ENCODE data around the gene TPST1. TPM values are rescaled to one million over a fixed set of nuclear protein-coding genes. Genes with fewer than 3 reads are reported as not detected.

Gene TPST1
- total and polyA plus RNA-seq, 2 of the 8 experiments (the other 6 are each of a cell fraction or from before 2014, with no cell fraction given), result 8.2 to 18.4 TPM

DNA sequence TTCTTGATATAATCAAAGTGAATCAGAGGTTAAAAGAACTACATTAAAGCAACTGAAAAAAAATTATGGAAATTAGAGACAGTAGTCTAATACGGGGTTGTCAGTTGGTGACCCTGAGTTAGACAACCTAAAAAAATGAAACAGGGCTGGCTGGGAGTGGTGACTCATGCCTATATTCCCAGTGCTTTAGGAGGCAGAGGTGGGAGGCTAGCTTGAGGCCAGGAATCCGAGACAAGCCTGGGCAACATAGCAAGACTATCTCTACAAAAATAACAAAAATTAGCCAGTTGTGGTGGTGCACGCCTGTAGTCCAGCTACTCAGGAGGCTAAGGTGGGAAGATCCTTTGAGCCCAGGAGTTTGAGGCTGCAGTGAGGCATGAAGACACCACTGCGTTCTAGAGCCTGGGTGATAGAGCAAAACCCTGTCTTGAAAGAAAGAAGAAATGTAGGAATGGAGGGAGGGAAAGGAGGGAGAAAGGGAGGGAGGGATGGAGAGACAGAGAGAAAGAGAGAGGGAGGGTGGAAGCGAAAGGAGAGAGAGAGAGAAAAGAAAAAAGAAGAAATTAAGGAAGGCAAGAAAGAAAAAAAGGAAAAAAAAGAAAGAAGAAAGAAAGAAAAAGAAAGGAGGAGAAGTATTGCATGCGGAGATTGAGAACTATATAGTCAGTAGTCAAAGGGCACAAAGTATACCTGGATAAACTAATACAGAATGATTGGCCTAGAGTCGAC is 166.1 kb downstream of the TPST1 start:
- Histone ChIP-seq H3K4ac (replicated peaks; ENCODE audit: insufficient read length, low read depth, low read length) (no peak overlapping the region), H2BK12ac (ENCODE audit: low read depth, low read length) (no peak overlapping the region), H3K79me2 (ENCODE audit: control insufficient read depth in 1 of 2, insufficient read depth in 2 of 2, low read length in 2 of 2) (no peaks in the 10 kb centered on the region), H3K27me3 (replicated peaks in 1 of 4; ENCODE audit: control insufficient read depth in 3 of 4, extremely low read depth in 1 of 4, insufficient read depth in 3 of 4, low read length in 3 of 4) (no peaks in the 10 kb centered on the region), H4K5ac (ENCODE audit: insufficient read length, low read depth, low read length) (no peak overlapping the region), H2AFZ (ENCODE audit: low read length) (no peak overlapping the region), H2BK120ac (replicated peaks; ENCODE audit: low read depth, low read length) (no peak overlapping the region), H2BK20ac (ENCODE audit: low read length) (no peak overlapping the region), H2AK5ac (ENCODE audit: low read depth, low read length) (no peak overlapping the region), H4K20me1 (replicated peaks in 1 of 2; ENCODE audit: control insufficient read depth in 1 of 2, insufficient read depth in 2 of 2, low read length in 2 of 2) (no peaks in the 10 kb centered on the region), H3K56ac (replicated peaks; ENCODE audit: insufficient read length, low read depth, low read length) (no peak overlapping the region), H3K36me3 (ENCODE audit: control insufficient read depth in 2 of 4, insufficient read depth in 4 of 4, low read length in 3 of 4) (no peaks in the 10 kb centered on the region), H3K23ac (ENCODE audit: insufficient read length) (no peak overlapping the region), H3K4me1 (replicated peaks in 1 of 4; ENCODE audit: control insufficient read depth in 3 of 4, insufficient read depth in 4 of 4, low read length in 3 of 4) (no peaks in the 10 kb centered on the region), H4K91ac (replicated peaks; ENCODE audit: insufficient read length, low read length) (no peak overlapping the region), H3K9ac (replicated peaks in 1 of 4; ENCODE audit: extremely low read depth in 1 of 4, low read depth in 3 of 4, low read length in 3 of 4) (no peak overlapping the region), H2BK15ac (ENCODE audit: low read length) (no peak overlapping the region), H3K27ac (ENCODE audit: low read depth, low read length) (no peak overlapping the region), H3K4me2 (ENCODE audit: insufficient read depth in 1 of 2, low read depth in 2 of 2, low read length in 2 of 2) (no peak overlapping the region), H3K9me3 (ENCODE audit: insufficient read depth in 2 of 2, low read depth in 1 of 2, low read length in 1 of 2) (no peaks in the 10 kb centered on the region), H3K14ac (ENCODE audit: insufficient read length) (no peak overlapping the region), H4K8ac (ENCODE audit: extremely low read depth, insufficient read depth, low read length) (no peak overlapping the region), H3K23me2 (ENCODE audit: low read depth, low read length) (no peaks in the 10 kb centered on the region), H3K4me3 (ENCODE audit: extremely low read depth in 1 of 4, insufficient read depth in 2 of 4, low read depth in 3 of 4, low read length in 4 of 4) (no peak overlapping the region), H2BK5ac (ENCODE audit: low read depth, low read length) (no peak overlapping the region), H3K79me1 (ENCODE audit: low read depth, low read length) (no peaks in the 10 kb centered on the region), H3K18ac (ENCODE audit: extremely low read depth, low read length) (no peak overlapping the region)
- FAIRE-seq (no peak), DNase-seq (ENCODE audit: low read depth in 1 of 2, low spot score in 2 of 2) (no peak)
- WGBS, 2 experiments (ENCODE audit: extremely low coverage in 1 of 2, insufficient coverage in 1 of 2, insufficient read length in 1 of 2, insufficient replicate concordance in 2 of 2, low coverage in 1 of 2, low lambda C conversion rate in 2 of 2, missing lambda C conversion rate in 1 of 2), result 81% methylated on average over 6 of the region's 7 CpGs; no CpG with 5 or more reads in 1 of the 2 experiments
- CTCF ChIA-PET (ENCODE audit: partially characterized antibody), result no interaction called here
- POLR2A ChIA-PET (ENCODE audit: partially characterized antibody), result no interaction called here
- no peak for TF ChIP-seq SP2 (IDR thresholded peaks at IDR 0.05; ENCODE audit: low read length)
- TF ChIP-seq RFX5 (IDR thresholded peaks at IDR 0.05; ENCODE audit: borderline replicate concordance, low read depth, low read length), result no peak
- TF ChIP-seq TAF7 (optimal IDR thresholded peaks at IDR 0.05; ENCODE audit: borderline replicate concordance, low read depth, low read length), result no peak
- no peak for TF ChIP-seq KDM5A (IDR thresholded peaks at IDR 0.05; ENCODE audit: low read length)
- no peak for TF ChIP-seq TAF1 (IDR thresholded peaks at IDR 0.05; ENCODE audit: low read depth, low read length)
- no peak for TF ChIP-seq EZH2 (IDR thresholded peaks at IDR 0.05; ENCODE audit: low read depth, low read length, severe bottlenecking)
- TF ChIP-seq, protein P1, sequence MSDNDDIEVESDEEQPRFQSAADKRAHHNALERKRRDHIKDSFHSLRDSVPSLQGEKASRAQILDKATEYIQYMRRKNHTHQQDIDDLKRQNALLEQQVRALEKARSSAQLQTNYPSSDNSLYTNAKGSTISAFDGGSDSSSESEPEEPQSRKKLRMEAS (IDR thresholded peaks at IDR 0.05), result no peak
- no peak for TF ChIP-seq NRF1 (IDR thresholded peaks at IDR 0.05; ENCODE audit: low read depth, low read length)
- TF ChIP-seq CBX5 (IDR thresholded peaks at IDR 0.05; ENCODE audit: low read depth, low read length), result no peak
- TF ChIP-seq BRCA1 (IDR thresholded peaks at IDR 0.05; ENCODE audit: low read depth, low read length), result no peak
- TF ChIP-seq RAD21 (IDR thresholded peaks at IDR 0.05 in 1 of 2, conservative IDR thresholded peaks at IDR 0.05 in 1 of 2; ENCODE audit: low read depth in 2 of 2, low read length in 2 of 2), result no peak
- no peak for TF ChIP-seq HDAC6 (IDR thresholded peaks at IDR 0.05; ENCODE audit: low read depth, low read length)
- TF ChIP-seq SP4 (IDR thresholded peaks at IDR 0.05; ENCODE audit: low read length), result no peak
- no peak for TF ChIP-seq RXRA (IDR thresholded peaks at IDR 0.05; ENCODE audit: insufficient read depth, low read depth, low read length)

All from H1 (cell line).